Brain microvascular endothelial cell (primary cell): ENCODE measurements around the gene TMC1.
"Not testable (repeated sequence)": the region's sequence is repeated elsewhere in the genome, so short reads cannot be mapped to it uniquely, and the experiment has no call there.

ENCODE experiments used
- DNase-seq: peaks from one replicate; pipeline ENCODE4 v3.0.0-alpha.2; 2020
- H3K27ac ChIP-seq: fragments of 250-450 bp; sonication (Bioruptor Pico); 2 replicates; pipeline ENCODE4 v1.5.1; 2020; ENCODE audit warnings: mild to moderate bottlenecking, moderate library complexity
- H3K27me3 ChIP-seq: fragments of 250-450 bp; sonication (Bioruptor Pico); replicated peaks from 2 replicates; pipeline ENCODE4 v1.5.1; 2020; ENCODE audit warnings: mild to moderate bottlenecking
- H3K36me3 ChIP-seq: fragments of 250-450 bp; sonication (Bioruptor Pico); replicated peaks from 2 replicates; pipeline ENCODE4 v1.5.1; 2020; ENCODE audit warnings: mild to moderate bottlenecking
- H3K4me3 ChIP-seq: 2 replicates; pipeline ENCODE4 v1.5.1; 2011; ENCODE audit warnings: low read depth, mild to moderate bottlenecking, control low read depth, low read length, moderate library complexity
- CTCF ChIP-seq: IDR thresholded peaks from 2 replicates; pipeline ENCODE4 v1.5.1; 2011; ENCODE audit warnings: low read depth, mild to moderate bottlenecking, moderate library complexity, low read length, control low read depth, inconsistent platforms; ENCODE audit errors: missing control alignments
- in situ Hi-C: cut with HindIII; loops from 2 replicates; pipeline ENCODE4 v1.10.0; 2017; ENCODE audit warnings: low sequenced_read_pairs, low pct_ligation_motif_present

The TMC1 gene

DNA sequence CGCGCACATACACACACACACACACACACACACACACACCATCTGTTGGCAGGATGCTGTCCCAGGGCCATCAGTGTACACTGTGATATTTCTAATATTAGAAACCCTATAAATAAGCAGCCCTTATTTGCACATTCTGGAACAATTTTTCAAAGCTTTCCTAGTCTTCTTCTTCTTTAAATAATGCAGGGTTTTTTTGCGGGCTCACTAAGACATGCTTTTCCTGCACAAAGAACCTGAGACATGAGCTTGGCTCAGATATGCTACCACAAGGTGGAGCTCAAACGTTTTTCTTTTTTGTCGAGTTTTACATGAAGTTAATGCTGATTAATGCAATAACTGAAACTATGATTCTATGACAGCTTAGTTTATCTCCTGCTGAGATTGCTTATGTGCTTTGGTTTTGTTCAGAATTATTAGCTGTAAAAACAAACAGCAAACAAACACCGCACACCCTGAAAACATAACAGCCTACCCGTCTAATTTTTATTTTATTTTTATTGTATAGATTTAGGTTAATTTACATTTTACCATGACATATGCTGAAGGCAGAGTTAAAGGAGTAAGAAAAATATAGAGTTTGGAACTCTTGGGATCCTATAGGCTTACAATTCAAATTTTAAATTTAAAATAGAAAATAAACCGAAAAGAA lies 335.7 kb downstream of the TMC1 start:
- peak; percentile 75 for TF ChIP-seq CTCF
- DNase-seq = peak; percentile 66
- in situ Hi-C loops = loop anchor here (25.0 kb wide), 1 partner anchor 305 kb away; the partner anchor contains the start of gene ANXA1

DNA sequence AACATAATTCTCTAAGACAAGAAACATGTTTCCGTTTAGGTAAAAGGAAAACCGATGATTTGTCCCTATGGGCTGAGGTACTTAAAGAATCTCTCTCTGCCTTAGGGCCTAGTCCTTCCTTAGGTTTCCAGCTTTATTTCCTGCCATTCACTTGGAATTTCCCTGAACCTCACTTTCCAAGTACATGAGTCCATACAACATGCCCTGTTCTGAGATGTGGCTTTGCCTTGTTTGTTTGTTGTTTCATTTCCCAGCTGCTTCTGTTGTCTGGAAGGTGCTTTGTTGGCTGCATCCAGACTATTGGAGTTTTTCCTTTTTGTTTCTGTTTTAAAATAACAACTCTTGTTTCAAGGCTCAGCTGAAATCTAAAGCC lies 336.2 kb downstream of the TMC1 start:
- no peak for DNase-seq
- no peaks in the 10 kb centered on the region for H3K27me3 ChIP-seq
- no peak overlapping the region for H3K4me3 ChIP-seq
- TF ChIP-seq CTCF = no peak
- no peaks in the 10 kb centered on the region for H3K36me3 ChIP-seq
- no peak overlapping the region for H3K27ac ChIP-seq
- in situ Hi-C loops = loop anchor here (25.0 kb wide), 1 partner anchor 305 kb away; the partner anchor contains the start of gene ANXA1

More for the DNA sequence above, 335.7 kb downstream of the TMC1 start:
- no peak overlapping the region for H3K27ac ChIP-seq
- H3K27me3 ChIP-seq = no peaks in the 10 kb centered on the region
- no peak overlapping the region for H3K4me3 ChIP-seq
- H3K36me3 ChIP-seq = no peaks in the 10 kb centered on the region

- Histone ChIP-seq H3K27me3 (no peaks in the 10 kb centered on the region), H3K36me3 (no peaks in the 10 kb centered on the region), H3K4me3 (no peak overlapping the region), H3K27ac (no peak overlapping the region)
- in situ Hi-C loops = loop anchor here (25.0 kb wide), 1 partner anchor 304 kb away; the partner anchor contains the start of gene ANXA1
- no peak for TF ChIP-seq CTCF
- peak; percentile 8 for DNase-seq
Measured at GRCh38 chr9:72858089-72858912, 336.9 kb downstream of the TMC1 start.

DNA sequence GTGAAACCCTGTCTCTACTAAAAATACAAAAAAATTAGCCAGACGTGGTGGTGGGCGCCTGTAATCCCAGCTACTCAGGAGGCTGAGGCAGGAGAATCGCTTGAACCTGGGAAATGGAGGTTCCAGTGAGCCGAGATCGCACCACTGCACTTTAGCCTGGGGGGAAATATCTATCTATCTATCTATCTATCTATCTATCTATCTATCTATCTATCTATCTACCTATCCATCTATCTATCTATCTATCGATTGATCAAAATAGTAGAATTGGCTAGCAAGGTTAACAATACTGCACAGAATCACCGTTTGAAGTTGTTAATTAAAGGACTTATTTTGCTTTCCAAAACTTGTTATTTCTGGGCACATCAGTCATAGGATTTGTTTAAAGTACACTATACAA lies 341.4 kb downstream of the TMC1 start:
- H3K36me3 ChIP-seq, DNase-seq, H3K27me3 ChIP-seq, H3K4me3 ChIP-seq, H3K27ac ChIP-seq: not testable (repeated sequence)
- in situ Hi-C loops = loop anchor here (25.0 kb wide), 1 partner anchor 300 kb away; the partner anchor contains the start of gene ANXA1

GRCh38 chr9:72863456-72864094 lies 342.2 kb downstream of the TMC1 start:
- no peak for DNase-seq
- H3K4me3 ChIP-seq = no peak overlapping the region
- no peaks in the 10 kb centered on the region for H3K27me3 ChIP-seq
- TF ChIP-seq CTCF = no peak
- no peaks in the 10 kb centered on the region for H3K36me3 ChIP-seq
- no peak overlapping the region for H3K27ac ChIP-seq
- in situ Hi-C loops = loop anchor here (25.0 kb wide), 1 partner anchor 299 kb away; the partner anchor contains the start of gene ANXA1

- in situ Hi-C loops = loop anchor here (25.0 kb wide), 1 partner anchor 298 kb away; the partner anchor contains the start of gene ANXA1
- Histone ChIP-seq H3K4me3 (no peak overlapping the region), H3K27me3 (no peaks in the 10 kb centered on the region), H3K36me3 (no peaks in the 10 kb centered on the region), H3K27ac (no peak overlapping the region)
- no peak for DNase-seq
- TF ChIP-seq CTCF = no peak
Measured at GRCh38 chr9:72864327-72864726, 342.9 kb downstream of the TMC1 start.
